ENCODE data around the gene KNCN. TPM values are rescaled to one million over a fixed set of nuclear protein-coding genes. Genes with fewer than 3 reads are reported as not detected.

The KNCN gene
- polyA plus RNA-seq, 1 donor: 0.10 TPM

- no peak for DNase-seq (ENCODE audit: low read depth)
Observed at GRCh38 chr1:46569116-46569515, 17.7 kb upstream of the KNCN start.

GRCh38 chr1:46568461-46568891 is 17.0 kb upstream of the KNCN start:
- DNase-seq (ENCODE audit: low read depth): no peak

- DNase-seq (ENCODE audit: low read depth): no peak
Observed at GRCh38 chr1:46563341-46563740, 11.9 kb upstream of the KNCN start.

- no peak for DNase-seq (ENCODE audit: low read depth)
Observed at GRCh38 chr1:46562498-46562897, 11.1 kb upstream of the KNCN start.

- no peak for DNase-seq (ENCODE audit: low read depth)
Observed at GRCh38 chr1:46558966-46559365, 7.5 kb upstream of the KNCN start.

GRCh38 chr1:46558141-46558963 is 6.9 kb upstream of the KNCN start:
- DNase-seq (ENCODE audit: low read depth): no peak

GRCh38 chr1:46557403-46557802 is 6.0 kb upstream of the KNCN start:
- no peak for DNase-seq (ENCODE audit: low read depth)

- no peak for DNase-seq (ENCODE audit: low read depth)
Observed at GRCh38 chr1:46556822-46557221, 5.4 kb upstream of the KNCN start.

- no peak for DNase-seq (ENCODE audit: low read depth)
Observed at GRCh38 chr1:46555826-46556619, 4.6 kb upstream of the KNCN start.

- DNase-seq (ENCODE audit: low read depth): no peak
Observed at GRCh38 chr1:46554597-46555381, 3.3 kb upstream of the KNCN start.

- no peak for DNase-seq (ENCODE audit: low read depth)
Observed at GRCh38 chr1:46554236-46554596, 2.8 kb upstream of the KNCN start.

GRCh38 chr1:46553506-46553905 is 2.1 kb upstream of the KNCN start:
- DNase-seq (ENCODE audit: low read depth): no peak

- DNase-seq (ENCODE audit: low read depth): no peak
Observed at GRCh38 chr1:46552357-46553237, 1.1 kb upstream of the KNCN start.

- no peak for DNase-seq (ENCODE audit: low read depth)
Observed at GRCh38 chr1:46550751-46551231, 656 bp downstream of the KNCN start.

GRCh38 chr1:46549697-46550681 is 1.5 kb downstream of the KNCN start:
- DNase-seq (ENCODE audit: low read depth): no peak

GRCh38 chr1:46547481-46548383 is 3.7 kb downstream of the KNCN start:
- no peak for DNase-seq (ENCODE audit: low read depth)

GRCh38 chr1:46546210-46546609 is 5.2 kb downstream of the KNCN start:
- no peak for DNase-seq (ENCODE audit: low read depth)

- DNase-seq (ENCODE audit: low read depth): no peak
Observed at GRCh38 chr1:46545784-46546183, 5.7 kb downstream of the KNCN start.
